RPMI8226 (cell line): Measurements from ENCODE around the gene FRMD4A.
"Not testable (repeated sequence)": the region's sequence is repeated elsewhere in the genome, so short reads cannot be mapped to it uniquely, and the experiment has no call there.

Source experiments
- DNase-seq: peaks from one replicate; pipeline ENCODE4 v3.0.0-alpha.2; 2015

Gene FRMD4A

GRCh38 chr10:13829790-13830189 is 500.9 kb downstream of the FRMD4A start:
- no peak for DNase-seq

- not testable (repeated sequence) for DNase-seq
Observed at GRCh38 chr10:13828284-13828683, 502.4 kb downstream of the FRMD4A start.

DNA sequence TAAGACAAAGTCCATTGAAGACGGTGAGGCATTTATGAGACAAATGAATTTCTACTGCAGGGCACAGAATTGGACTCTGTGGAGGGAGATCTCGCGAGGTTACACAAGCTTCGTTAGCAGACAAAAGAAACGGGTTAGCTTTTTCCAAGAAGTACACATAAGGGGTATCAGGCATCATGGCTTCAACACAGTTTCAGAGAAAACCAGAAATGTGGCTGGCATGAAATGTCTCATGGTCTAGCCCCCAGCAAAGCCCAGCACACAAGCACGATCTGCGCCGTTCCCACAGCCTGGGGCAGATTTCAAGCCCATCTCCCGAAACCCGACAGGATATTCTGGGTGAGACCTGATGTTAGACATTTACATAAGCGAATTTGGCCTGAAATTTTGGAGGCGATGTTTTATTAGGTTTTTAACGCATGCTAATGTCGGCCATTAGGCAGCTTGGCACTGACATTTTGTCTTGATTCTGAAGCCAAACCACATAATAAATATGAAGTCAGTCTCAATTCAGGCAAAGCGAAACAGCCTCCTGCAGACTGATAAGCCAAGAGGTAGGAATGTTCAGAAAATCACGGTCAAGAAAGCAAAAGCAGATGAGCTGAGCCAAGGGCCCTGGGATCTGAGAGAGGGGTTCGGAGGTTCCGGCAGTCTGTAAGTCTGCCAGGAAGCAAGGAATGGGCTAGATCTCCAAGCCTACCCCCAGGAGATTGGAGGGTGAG is 503.5 kb downstream of the FRMD4A start:
- no peak for DNase-seq

DNA sequence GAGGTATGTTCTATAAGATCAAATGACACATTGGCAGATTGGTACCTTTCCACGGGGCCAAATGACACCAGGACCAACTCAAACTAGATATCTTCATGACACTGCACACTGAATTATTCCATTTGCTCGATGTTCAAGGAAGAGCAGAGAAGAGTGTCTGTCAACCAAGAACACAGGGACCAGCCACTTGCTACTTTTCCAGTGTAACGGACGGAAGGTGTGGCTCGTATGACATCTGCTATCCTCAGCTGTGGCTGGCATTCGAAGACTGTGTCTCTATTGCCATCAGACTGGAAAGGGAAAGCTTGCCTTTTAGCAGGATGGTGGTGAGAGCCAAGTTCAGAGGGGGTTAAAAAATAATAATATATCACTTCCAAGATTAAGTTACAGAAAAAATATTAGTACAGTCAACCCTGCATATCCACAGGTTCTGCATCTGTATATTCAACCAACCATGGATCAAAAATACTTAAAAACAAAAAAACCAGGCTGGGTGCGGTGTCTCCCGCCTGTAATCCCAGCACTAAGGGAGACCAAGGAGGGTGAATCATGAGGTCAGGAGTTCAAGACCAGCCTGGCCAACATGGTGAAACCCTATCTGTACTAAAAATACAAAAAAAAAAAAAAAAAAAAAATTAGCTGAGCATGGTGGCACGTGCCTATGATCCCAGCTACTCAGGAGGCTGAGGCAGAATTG is 506.9 kb downstream of the FRMD4A start:
- DNase-seq, result no peak

DNA sequence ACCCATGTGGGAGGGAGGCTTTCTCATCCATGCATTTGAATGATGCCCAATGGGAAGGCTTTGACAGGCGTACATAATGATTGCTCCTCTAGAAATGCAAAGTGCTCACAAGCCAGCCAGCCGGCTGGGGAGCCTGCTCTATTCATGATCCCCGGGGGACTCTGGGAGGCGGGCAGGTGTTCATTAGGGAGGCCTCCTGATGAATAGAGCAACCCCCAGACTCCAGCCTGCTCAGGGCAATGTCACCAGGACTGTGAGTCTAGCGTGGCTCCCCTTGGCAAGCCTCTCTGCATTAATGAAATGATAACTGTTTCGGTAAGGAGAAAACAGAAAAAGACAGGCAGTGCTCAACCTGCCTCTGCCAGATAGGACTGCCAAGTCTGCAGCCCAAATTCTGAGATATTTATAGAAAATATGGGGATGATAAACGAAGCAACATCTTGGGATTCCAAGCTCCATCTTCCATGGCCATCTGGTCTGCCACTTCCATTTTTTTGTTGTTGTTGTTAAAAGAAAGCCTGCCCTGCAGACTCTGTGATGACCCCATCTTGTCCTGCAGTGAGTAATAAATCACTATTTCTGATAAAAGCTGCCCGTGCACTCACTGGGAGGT is 507.5 kb downstream of the FRMD4A start:
- DNase-seq, result no peak

- no peak for DNase-seq
Observed at GRCh38 chr10:13822490-13822889, 508.2 kb downstream of the FRMD4A start.

DNA sequence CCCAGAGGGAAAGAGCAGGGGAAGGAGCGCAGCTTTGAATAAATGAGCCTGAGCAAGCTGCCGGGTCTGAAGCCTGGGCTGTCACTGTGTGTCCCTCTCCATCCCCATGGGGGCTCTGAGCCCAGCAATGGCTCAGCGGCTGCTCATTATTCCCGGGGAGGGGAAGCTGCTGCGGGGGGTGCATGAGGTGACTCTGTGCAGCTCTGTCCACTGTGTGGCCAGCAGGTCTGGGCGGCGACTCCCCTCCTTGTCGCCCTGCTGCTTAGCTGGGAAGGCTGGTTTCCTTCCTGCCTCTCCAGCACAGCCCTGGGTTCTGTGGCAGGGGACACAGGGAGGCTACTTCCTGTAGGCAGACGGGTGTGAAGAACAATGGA is 509.8 kb downstream of the FRMD4A start:
- no peak for DNase-seq

DNA sequence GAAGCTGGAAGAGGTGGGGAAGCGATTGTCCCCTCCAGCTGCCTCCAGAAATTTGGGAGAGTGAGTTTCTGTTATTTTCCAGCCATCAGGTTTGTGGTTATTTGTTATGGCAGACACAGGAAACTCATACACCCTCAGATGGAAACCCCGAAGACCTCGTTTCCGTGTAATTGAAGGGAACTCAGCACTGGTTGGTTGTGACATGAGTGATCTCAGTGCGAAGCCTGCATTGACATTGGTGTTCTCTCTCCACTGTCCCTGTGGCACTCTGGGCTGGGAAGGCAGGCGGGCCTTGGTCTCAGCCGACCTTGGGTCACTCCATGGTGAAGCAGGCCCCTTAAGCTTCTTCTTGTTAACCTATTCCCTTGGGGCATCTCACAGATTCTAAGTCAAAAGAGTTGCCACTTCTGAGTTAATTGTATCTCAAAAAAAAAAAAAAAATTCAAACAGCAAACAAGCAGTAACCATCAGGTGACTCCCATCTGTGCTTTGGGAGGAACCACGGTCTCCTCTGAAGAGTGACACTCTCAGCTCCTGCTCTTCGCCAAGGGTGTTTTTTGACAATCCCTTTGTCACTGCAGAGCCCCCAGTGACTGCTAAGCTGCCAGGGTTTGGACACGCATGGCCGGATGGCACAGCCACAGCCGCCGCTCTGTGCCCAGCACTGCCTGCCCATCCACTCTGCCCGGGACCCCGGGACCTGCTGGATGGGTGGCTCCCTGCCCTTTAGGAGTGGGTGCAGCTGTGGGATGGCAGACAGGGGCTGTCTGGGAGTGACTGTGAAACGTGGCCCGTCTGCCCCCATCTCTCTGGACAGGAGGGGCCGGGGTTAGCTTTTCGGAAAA is 510.4 kb downstream of the FRMD4A start:
- no peak for DNase-seq

DNA sequence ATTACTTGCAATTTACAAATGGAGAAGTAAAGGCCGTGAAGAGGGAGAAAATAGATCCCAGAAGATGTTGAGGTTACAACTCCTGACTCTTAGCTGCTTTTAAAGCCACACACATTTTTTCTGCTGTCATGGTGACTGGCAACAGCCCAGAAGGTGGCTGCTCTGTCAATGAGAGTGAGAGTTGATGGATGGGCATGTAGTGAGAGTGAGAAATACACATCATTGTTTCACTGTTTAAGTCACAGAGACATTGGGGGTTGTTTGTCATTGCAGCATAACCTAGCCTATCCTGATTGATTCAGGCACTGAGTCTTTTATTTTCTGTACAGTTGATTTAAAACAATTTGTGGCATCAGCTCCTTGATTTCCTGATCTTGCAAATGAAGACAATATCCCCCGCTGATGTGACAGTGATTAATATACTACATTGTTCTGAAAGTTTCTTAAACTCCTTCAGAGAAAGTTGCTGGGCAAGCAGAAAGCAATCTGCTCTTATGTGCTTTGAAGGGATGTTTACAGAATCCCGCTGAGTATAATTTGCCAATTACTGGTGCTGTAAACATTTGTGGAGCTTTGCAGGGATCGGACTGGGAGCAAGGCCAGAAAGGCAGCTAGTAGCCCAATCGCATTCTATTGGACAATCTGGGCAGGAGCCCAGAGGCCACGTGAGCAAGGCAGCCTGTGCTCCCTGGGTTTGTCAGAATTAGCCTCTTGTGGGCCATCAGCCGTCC is 514.4 kb downstream of the FRMD4A start:
- no peak for DNase-seq

- DNase-seq, result no peak
Observed at GRCh38 chr10:13815756-13816155, 515.0 kb downstream of the FRMD4A start.

GRCh38 chr10:13813550-13813949 is 517.2 kb downstream of the FRMD4A start:
- no peak for DNase-seq

- DNase-seq, result no peak
Observed at GRCh38 chr10:13812804-13813203, 517.9 kb downstream of the FRMD4A start.

GRCh38 chr10:13810568-13810967 is 520.2 kb downstream of the FRMD4A start:
- no peak for DNase-seq

GRCh38 chr10:13809427-13809826 is 521.3 kb downstream of the FRMD4A start:
- no peak for DNase-seq

DNA sequence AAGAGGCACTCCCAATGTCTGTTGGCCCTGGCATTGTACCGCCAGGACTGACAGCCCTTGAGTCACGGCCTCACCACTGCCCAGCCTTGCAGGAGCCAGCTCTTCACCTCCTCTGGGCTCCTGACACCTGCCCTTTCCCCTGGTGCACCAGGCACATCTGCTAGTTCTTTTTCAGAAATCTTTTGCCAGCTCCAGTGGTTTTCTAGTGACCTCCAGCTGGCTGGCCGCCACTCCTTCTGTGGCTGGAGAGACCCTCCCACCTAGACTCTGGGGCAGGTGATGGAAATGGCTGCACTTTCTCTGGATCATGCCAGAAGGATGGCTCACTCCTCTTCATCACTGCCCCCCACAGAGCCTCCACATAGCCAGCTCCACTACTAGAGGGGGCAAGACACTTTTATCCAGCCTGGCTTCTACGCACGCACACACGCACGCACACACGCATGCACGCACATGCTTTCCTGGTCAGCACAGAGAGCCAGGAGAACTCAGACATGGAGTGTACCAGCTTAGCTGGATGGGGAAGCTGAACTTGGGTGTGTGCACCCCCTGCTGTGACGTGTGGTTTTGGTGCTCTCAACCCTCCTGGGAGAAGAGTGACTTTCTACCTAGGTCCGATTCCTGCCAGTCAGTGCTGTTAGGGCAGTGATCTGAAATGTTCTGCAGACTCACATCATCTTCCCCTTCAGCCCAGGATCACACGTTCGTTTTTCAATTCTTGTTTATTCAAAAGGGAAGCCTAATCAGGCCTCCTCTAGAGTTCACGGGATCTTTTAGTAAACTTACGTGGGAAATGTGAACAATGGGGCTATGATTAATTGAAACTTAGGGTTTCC is 522.0 kb downstream of the FRMD4A start:
- peak; percentile 12 for DNase-seq

GRCh38 chr10:13806419-13806818 is 524.3 kb downstream of the FRMD4A start:
- no peak for DNase-seq

GRCh38 chr10:13803566-13804554 is 526.9 kb downstream of the FRMD4A start:
- DNase-seq, result no peak

- DNase-seq, result no peak
Observed at GRCh38 chr10:13801907-13802288, 528.8 kb downstream of the FRMD4A start.

- no peak for DNase-seq
Observed at GRCh38 chr10:13801156-13801906, 529.4 kb downstream of the FRMD4A start.

DNA sequence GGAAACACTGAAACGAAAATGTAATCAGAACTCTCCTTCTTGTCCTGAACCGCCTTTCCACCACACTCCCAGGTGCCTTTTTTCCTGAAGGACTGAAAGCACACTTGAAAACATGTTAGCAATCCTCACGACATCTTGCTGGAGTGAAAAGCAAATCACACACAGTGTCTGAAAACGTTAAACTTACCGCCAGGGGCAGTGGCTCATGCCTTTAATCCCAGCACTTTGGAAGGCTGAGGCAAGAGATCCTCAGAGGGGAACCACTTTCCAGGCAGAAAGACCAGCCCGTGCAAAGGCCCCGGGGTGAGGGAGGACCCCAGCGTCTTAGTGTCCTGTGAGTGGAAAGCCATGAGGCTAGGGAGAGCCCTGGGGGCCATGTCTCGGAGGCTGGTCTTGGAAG is 533.6 kb downstream of the FRMD4A start:
- DNase-seq, result no peak
